B cell (primary cell): ENCODE results near the gene DLG2. TPM values are rescaled to one million over a fixed set of nuclear protein-coding genes. Genes with fewer than 3 reads are reported as not detected.

Experiments
- ATAC-seq: fragments of 200-7000 bp; cut with Tn5 transposase; one replicate; pipeline ENCODE4 v1.10.0; 2021; ENCODE audit warnings: low read depth, mild to moderate bottlenecking, moderate number of reproducible peaks, moderate library complexity
- CTCF ChIA-PET: fragments of 350-600 bp; sonication (Branson Sonifier 250); formaldehyde crosslinking; loops from one replicate; lab custom pipeline; 2021; ENCODE audit warnings: antibody characterized with exemption, inconsistent platforms; lab: Charles Lee
- POLR2A ChIA-PET: fragments of 350-600 bp; sonication (Branson Sonifier 250); formaldehyde crosslinking; loops from one replicate; lab custom pipeline; 2021; ENCODE audit warnings: antibody characterized with exemption; lab: Charles Lee
- DNase-seq: peaks from one replicate; pipeline ENCODE4 v3.0.0; 2013
- H2AFZ ChIP-seq: 2 replicates; pipeline ENCODE4 v1.6.1; 2012; ENCODE audit warnings: mild to moderate bottlenecking, low read depth, low read length; ENCODE audit not compliant: insufficient read depth, poor library complexity, severe bottlenecking
- H3K27ac ChIP-seq, 2 donors: 1 replicate in 1 of 2; 2 replicates in 1 of 2; pipeline ENCODE4 v1.5.1; 2012 to 2013; ENCODE audit warnings: low read length in 2 of 2, mild to moderate bottlenecking in 2 of 2, moderate library complexity in 1 of 2
- H3K27me3 ChIP-seq, 4 experiments: fragments of 200-600 bp in 1 of 4; sonication (generic) in 1 of 4; replicated peaks in 1 of 4; 1 replicate in 2 of 4; 2 replicates in 2 of 4; pipeline versions ENCODE4 v1.6.1 to v1.7.0; 2013 to 2016; ENCODE audit warnings: low read length in 3 of 4, mild to moderate bottlenecking in 2 of 4, mixed read lengths in 1 of 4, moderate library complexity in 1 of 4; ENCODE audit not compliant: insufficient read depth in 4 of 4, control insufficient read depth in 3 of 4; ENCODE audit errors: control extremely low read depth in 1 of 4
- H3K36me3 ChIP-seq, 2 experiments: replicated peaks in 1 of 2; 1 replicate in 1 of 2; 2 replicates in 1 of 2; pipeline versions ENCODE4 v1.6.1 to v1.7.1; 2013; ENCODE audit warnings: low read length in 1 of 2; ENCODE audit not compliant: insufficient read depth in 2 of 2, control insufficient read depth in 1 of 2; ENCODE audit errors: control extremely low read depth in 1 of 2, extremely low read depth in 1 of 2
- H3K4me1 ChIP-seq, 2 donors: fragments of 200-600 bp in 1 of 2; sonication (generic) in 1 of 2; 1 replicate in 1 of 2; 2 replicates in 1 of 2; pipeline versions ENCODE4 v1.5.1 to v1.6.1; 2013 to 2017; ENCODE audit warnings: low read length in 2 of 2; ENCODE audit not compliant: control insufficient read depth in 2 of 2, insufficient read depth in 2 of 2
- H3K4me2 ChIP-seq: replicated peaks from 2 replicates; pipeline ENCODE3; 2012; ENCODE audit warnings: mild to moderate bottlenecking, low read depth, low read length; ENCODE audit not compliant: poor library complexity, severe bottlenecking
- H3K4me3 ChIP-seq, 5 experiments: fragments of 200-600 bp in 1 of 5; sonication (generic) in 1 of 5; 1 replicate in 3 of 5; 2 replicates in 2 of 5; pipeline versions ENCODE4 v1.5.1 to v1.7.0; 2011 to 2016; ENCODE audit warnings: low read length in 4 of 5, mild to moderate bottlenecking in 4 of 5, low read depth in 2 of 5, control low read depth in 1 of 5, moderate library complexity in 1 of 5; ENCODE audit not compliant: insufficient read depth in 1 of 5; ENCODE audit errors: control extremely low read depth in 1 of 5, extremely low read depth in 1 of 5
- H3K79me2 ChIP-seq: fragments of 200-600 bp; sonication (generic); one replicate; pipeline ENCODE4 v1.6.0; 2016; ENCODE audit warnings: low read length; ENCODE audit not compliant: control insufficient read depth, insufficient read depth
- H3K9ac ChIP-seq: fragments of 200-600 bp; sonication (generic); 2 replicates; pipeline ENCODE4 v1.6.1; 2017; ENCODE audit warnings: mild to moderate bottlenecking, low read length, moderate library complexity
- H3K9me3 ChIP-seq, 3 donors: one replicate each; pipeline versions ENCODE4 v1.6.1 to v1.7.1; 2013; ENCODE audit warnings: low read length in 2 of 3; ENCODE audit not compliant: control insufficient read depth in 2 of 3, insufficient read depth in 1 of 3; ENCODE audit errors: control extremely low read depth in 1 of 3
- H4K20me1 ChIP-seq: 2 replicates; pipeline ENCODE4 v1.6.0; 2012; ENCODE audit warnings: mild to moderate bottlenecking, low read length; ENCODE audit not compliant: insufficient read depth, control insufficient read depth, poor library complexity, severe bottlenecking
- H3K27ac Mint-ChIP-seq: one replicate; pipeline ENCODE4 v1.8.0; 2021; ENCODE audit warnings: mixed read lengths
- H3K27me3 Mint-ChIP-seq: one replicate; pipeline ENCODE4 v1.8.0; 2021; ENCODE audit warnings: mixed read lengths
- H3K4me1 Mint-ChIP-seq: one replicate; pipeline ENCODE4 v1.8.0; 2021; ENCODE audit warnings: mixed read lengths
- H3K4me3 Mint-ChIP-seq: one replicate; pipeline ENCODE4 v1.8.0; 2021; ENCODE audit warnings: mixed read lengths
- H3K9me3 Mint-ChIP-seq: one replicate; pipeline ENCODE4 v1.8.0; 2022; ENCODE audit warnings: mixed read lengths; ENCODE audit not compliant: insufficient read depth
- CTCF ChIP-seq: fragments of 200-600 bp; IDR thresholded peaks from one replicate; pipeline ENCODE4 v1.8.0; 2022; ENCODE audit warnings: antibody characterized with exemption, mild to moderate bottlenecking
- EZH2 ChIP-seq: IDR thresholded peaks from 2 replicates; pipeline ENCODE4 v1.6.1; 2012; ENCODE audit warnings: borderline replicate concordance, low read depth, mild to moderate bottlenecking, moderate library complexity, low read length; ENCODE audit not compliant: insufficient read depth, poor library complexity, severe bottlenecking
- WGBS: methylation state at CpG from one replicate; pipeline ENCODE4 v1.1.5; 2013; ENCODE audit warnings: missing lambda C conversion rate; ENCODE audit not compliant: insufficient coverage; 5-methylcytosine and 5-hydroxymethylcytosine counted together
- intact Hi-C: fragments of 100-400 bp; cut with micrococcal nuclease; formaldehyde crosslinking; loops from one replicate; pipeline ENCODE4 v1.10.0; 2022
- polyA plus RNA-seq: library from polyadenylated mRNA; depleted of rRNA; stranded (reverse); fragments of >200 nt; gene quantifications from 2 replicates; pipeline ENCODE4 v1.2.3, GENCODE V29; 2012
- total RNA-seq, 2 donors: library from RNA; stranded (reverse); fragments of 120-200 nt in 1 of 2; gene quantifications; 1 replicate in 1 of 2; 2 replicates in 1 of 2; pipeline versions ENCODE4 v1.2.3 to v1.2.4, GENCODE V29; 2013 to 2022

Gene DLG2
- total and polyA plus RNA-seq, 2 donors (not counting 1 experiment from before 2014, with no cell fraction given) = 0.54 to 5.4 TPM

GRCh38 chr11:83746921-83747585 is 1880.1 kb downstream of the DLG2 start:
- Mint-ChIP-seq H3K27me3 (peaks cover 13% of the 10 kb centered on the region), H3K4me3 (no peak overlapping the region), H3K4me1 (no peaks in the 10 kb centered on the region), H3K9me3 (peaks cover 8% of the 10 kb centered on the region), H3K27ac (no peak overlapping the region)
- no peak overlapping the region for H2AFZ ChIP-seq
- peaks cover 0 to 15% (median 4%) of the 10 kb centered on the region in 3 donors for H3K9me3 ChIP-seq
- H3K27me3 ChIP-seq = no peaks in the 10 kb centered on the region
- WGBS = no CpG with 5 or more reads among the region's 4 CpGs
- no peak overlapping the region for H3K4me2 ChIP-seq
- H3K36me3 ChIP-seq = no peaks in the 10 kb centered on the region
- no peak for TF ChIP-seq EZH2
- TF ChIP-seq CTCF = no peak
- POLR2A ChIA-PET = no interaction called here
- DNase-seq = no peak
- H3K4me3 ChIP-seq = no peak overlapping the region
- H3K9ac ChIP-seq = no peak overlapping the region
- no peaks in the 10 kb centered on the region for H4K20me1 ChIP-seq
- H3K27ac ChIP-seq = no peak overlapping the region
- CTCF ChIA-PET = no interaction called here
- intact Hi-C loops = no loop called here
- no peak for ATAC-seq
- no peaks in the 10 kb centered on the region for H3K79me2 ChIP-seq
- no peaks in the 10 kb centered on the region for H3K4me1 ChIP-seq

- 50% methylated on average over 2 of the region's 6 CpGs for WGBS
- Histone ChIP-seq H3K79me2 (no peaks in the 10 kb centered on the region), H3K4me2 (no peak overlapping the region), H3K9ac (no peak overlapping the region), H2AFZ (no peak overlapping the region), H3K27me3 (peaks cover 0 to 5% (median under 1%) of the 10 kb centered on the region in 4 experiments), H3K9me3 (peaks cover 1 to 15% (median 4%) of the 10 kb centered on the region in 3 donors), H3K4me3 (no peak overlapping the region), H4K20me1 (no peaks in the 10 kb centered on the region), H3K4me1 (no peaks in the 10 kb centered on the region), H3K36me3 (no peaks in the 10 kb centered on the region), H3K27ac (no peak overlapping the region)
- POLR2A ChIA-PET = no interaction called here
- intact Hi-C loops = no loop called here
- DNase-seq = no peak
- Mint-ChIP-seq H3K27ac (no peak overlapping the region), H3K9me3 (peaks cover 8% of the 10 kb centered on the region), H3K4me1 (no peaks in the 10 kb centered on the region), H3K4me3 (no peak overlapping the region), H3K27me3 (peaks cover 3% of the 10 kb centered on the region)
- CTCF ChIA-PET = interaction anchor here (1.3 kb wide), 1 partner anchor 21 kb away, joined by 4 read pairs; no protein-coding TSS in a partner anchor
- no peak for TF ChIP-seq EZH2
- TF ChIP-seq CTCF = no peak
- no peak for ATAC-seq
These were observed 1882.4 kb downstream of the DLG2 start for GRCh38 chr11:83744620-83745192.
